Activated CD4-positive, alpha-beta T cell treated with anti-CD3 and anti-CD28 coated beads for 1 hour (primary cell): ENCODE data around the gene SAMM50.

Experiments used
- DNase-seq: peaks from one replicate; pipeline ENCODE4 v3.0.0-alpha.2; 2020

SAMM50 gene

GRCh38 chr22:43980996-43981395 lies 25.8 kb downstream of the SAMM50 start:
- DNase-seq: no peak

- no peak for DNase-seq
Measured at GRCh38 chr22:43983808-43984207, 28.6 kb downstream of the SAMM50 start.

GRCh38 chr22:43985532-43985931 lies 30.3 kb downstream of the SAMM50 start:
- DNase-seq: no peak

- no peak for DNase-seq
Measured at GRCh38 chr22:43988116-43988820, 33.0 kb downstream of the SAMM50 start.

GRCh38 chr22:43988960-43989359 lies 33.7 kb downstream of the SAMM50 start:
- DNase-seq: no peak

- no peak for DNase-seq
Measured at GRCh38 chr22:43990044-43990443, 34.8 kb downstream of the SAMM50 start.

- DNase-seq: no peak
Measured at GRCh38 chr22:43991316-43992020, 36.2 kb downstream of the SAMM50 start.

- DNase-seq: no peak
Measured at GRCh38 chr22:43992331-43992821, 37.1 kb downstream of the SAMM50 start.

- DNase-seq: peak; percentile 25
Measured at GRCh38 chr22:43993072-43993760, 38.0 kb downstream of the SAMM50 start.

GRCh38 chr22:43994006-43994405 lies 38.8 kb downstream of the SAMM50 start:
- DNase-seq: no peak

- DNase-seq: no peak
Measured at GRCh38 chr22:43994416-43994815, 39.2 kb downstream of the SAMM50 start.

GRCh38 chr22:43995057-43995685 lies 39.9 kb downstream of the SAMM50 start:
- no peak for DNase-seq

- DNase-seq: no peak
Measured at GRCh38 chr22:43995798-43996169, 40.5 kb downstream of the SAMM50 start.

- DNase-seq: peak; percentile 45
Measured at GRCh38 chr22:43996170-43996980, 41.1 kb downstream of the SAMM50 start.

- DNase-seq: no peak
Measured at GRCh38 chr22:43996981-43997265, 41.7 kb downstream of the SAMM50 start.

GRCh38 chr22:43998679-43999264 lies 43.5 kb downstream of the SAMM50 start:
- no peak for DNase-seq

- DNase-seq: no peak
Measured at GRCh38 chr22:43999378-43999777, 44.1 kb downstream of the SAMM50 start.

- DNase-seq: no peak
Measured at GRCh38 chr22:44000123-44000522, 44.9 kb downstream of the SAMM50 start.

- DNase-seq: no peak
Measured at GRCh38 chr22:44001521-44001920, 46.3 kb downstream of the SAMM50 start.

GRCh38 chr22:44002324-44002723 lies 47.1 kb downstream of the SAMM50 start:
- DNase-seq: no peak

GRCh38 chr22:44002997-44003396 lies 47.8 kb downstream of the SAMM50 start:
- no peak for DNase-seq

- DNase-seq: no peak
Measured at GRCh38 chr22:44003405-44004103, 48.3 kb downstream of the SAMM50 start.
